HG03439 (cell line): ENCODE results near the gene PRRC1.

Experiments
- ATAC-seq: cut with Tn5 transposase; IDR thresholded peaks from one replicate; pipeline ENCODE4 v1.9.1; 2021; ENCODE audit warnings: mild to moderate bottlenecking, moderate library complexity; ENCODE audit not compliant: unreplicated experiment

Gene PRRC1

GRCh38 chr5:127574852-127575679 is 57.6 kb downstream of the PRRC1 start:
- ATAC-seq = no peak

GRCh38 chr5:127577458-127577857 is 60.0 kb downstream of the PRRC1 start:
- no peak for ATAC-seq

DNA sequence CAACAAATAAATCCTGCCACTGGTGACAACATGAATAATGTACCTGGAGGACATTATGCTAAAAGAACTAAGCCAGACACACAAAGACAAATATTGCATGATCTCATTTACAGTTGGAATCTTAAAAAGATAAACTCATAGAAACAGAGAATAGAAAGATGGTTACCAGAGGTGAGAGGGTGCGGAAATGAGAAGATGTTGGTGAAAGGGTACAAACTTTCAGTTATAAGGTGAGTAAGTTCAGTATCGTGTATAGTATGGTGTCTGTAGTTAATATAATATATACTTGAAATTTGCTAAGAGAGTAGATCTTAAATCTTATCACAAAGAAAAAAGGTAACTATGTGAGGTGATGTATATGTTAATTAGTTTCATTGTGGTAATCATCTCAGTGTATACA is 63.3 kb downstream of the PRRC1 start:
- ATAC-seq = no peak

- no peak for ATAC-seq
These were observed 64.0 kb downstream of the PRRC1 start for GRCh38 chr5:127581450-127581849.

DNA sequence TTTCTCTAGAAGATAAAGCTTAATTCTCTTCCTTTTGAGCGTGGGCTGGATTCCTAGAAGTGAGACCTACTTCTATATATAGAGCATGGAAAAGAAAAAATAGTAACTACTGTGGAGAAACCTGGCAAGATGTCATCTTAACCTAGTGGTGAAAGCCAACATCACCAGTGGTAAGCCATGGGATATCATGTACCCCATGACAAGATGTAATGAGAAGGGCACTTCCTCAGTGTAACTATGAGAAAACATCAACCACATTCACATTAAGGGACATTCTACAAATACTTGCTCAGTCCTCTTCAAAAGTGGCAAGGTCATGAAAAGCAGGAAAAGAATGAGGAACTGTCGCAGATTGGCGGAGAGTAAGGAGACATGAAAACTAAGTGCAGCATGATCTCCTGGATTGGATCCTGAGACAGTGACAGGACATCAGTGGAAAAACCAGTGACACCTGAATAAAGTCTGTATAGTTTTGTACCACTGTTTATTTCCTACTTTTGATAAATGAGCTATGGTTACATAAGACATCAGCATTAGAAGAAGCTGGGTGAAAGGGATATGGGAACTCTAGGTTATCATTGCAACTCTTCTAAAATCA is 65.4 kb downstream of the PRRC1 start:
- ATAC-seq = no peak

- ATAC-seq = no peak
These were observed 66.4 kb downstream of the PRRC1 start for GRCh38 chr5:127583866-127584265.

DNA sequence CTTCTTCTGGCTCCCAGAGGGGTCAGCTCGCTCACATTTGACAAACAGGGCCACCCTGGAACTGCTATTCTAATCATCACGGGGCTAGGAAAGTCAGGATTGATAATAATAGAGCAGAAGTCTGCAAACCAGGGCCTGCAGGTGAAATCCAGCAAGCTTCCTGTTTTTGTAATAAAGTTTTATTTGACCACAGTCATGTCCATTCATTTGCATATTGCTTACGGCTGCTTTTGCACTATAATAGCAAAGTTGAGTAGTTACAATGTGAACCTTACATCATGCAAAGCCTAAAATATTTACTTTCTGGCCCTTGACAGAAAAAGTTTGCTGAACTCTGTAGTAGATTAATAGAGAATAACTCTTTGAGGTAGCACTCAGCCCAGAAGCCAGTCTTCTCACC is 68.2 kb downstream of the PRRC1 start:
- ATAC-seq = no peak

GRCh38 chr5:127586066-127586770 is 68.8 kb downstream of the PRRC1 start:
- ATAC-seq = peak; percentile 68

- ATAC-seq = peak; percentile 46
These were observed 69.4 kb downstream of the PRRC1 start for GRCh38 chr5:127586811-127587210.

DNA sequence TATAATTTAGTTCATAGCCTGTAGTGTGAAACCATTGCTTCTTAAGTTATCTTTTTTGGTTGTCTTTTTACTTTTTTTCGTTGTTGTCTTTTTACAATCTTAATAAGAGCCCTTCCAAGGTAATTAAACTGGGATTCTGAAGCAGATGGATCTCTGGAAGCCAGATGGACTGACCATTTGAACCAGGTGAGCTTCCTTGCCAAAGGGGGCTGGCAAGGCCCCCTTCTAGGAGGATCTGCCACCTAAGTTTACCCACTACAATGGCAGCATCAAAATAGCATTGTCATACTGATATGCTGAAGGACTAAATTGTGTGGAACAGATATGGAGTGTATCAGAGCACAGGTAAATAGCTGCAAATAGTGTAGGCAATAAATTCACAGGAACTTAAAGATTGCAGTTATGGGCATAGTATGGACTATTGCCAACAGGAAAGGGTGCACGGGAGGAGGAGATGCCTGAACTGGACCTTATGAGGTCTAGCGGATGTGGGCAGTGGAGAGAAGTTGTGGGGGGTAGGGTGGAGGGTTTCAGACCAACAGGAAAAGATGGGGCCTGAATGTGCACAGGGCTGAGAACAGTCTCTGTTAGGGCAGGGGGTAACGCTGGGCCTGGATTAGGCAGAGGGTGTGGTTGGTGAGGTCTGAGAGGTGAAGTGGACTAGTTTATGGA is 69.9 kb downstream of the PRRC1 start:
- no peak for ATAC-seq

GRCh38 chr5:127588368-127588767 is 70.9 kb downstream of the PRRC1 start:
- no peak for ATAC-seq

GRCh38 chr5:127589309-127590030 is 72.0 kb downstream of the PRRC1 start:
- ATAC-seq = no peak

- peak; percentile 56 for ATAC-seq
These were observed 72.8 kb downstream of the PRRC1 start for GRCh38 chr5:127590156-127590722.

DNA sequence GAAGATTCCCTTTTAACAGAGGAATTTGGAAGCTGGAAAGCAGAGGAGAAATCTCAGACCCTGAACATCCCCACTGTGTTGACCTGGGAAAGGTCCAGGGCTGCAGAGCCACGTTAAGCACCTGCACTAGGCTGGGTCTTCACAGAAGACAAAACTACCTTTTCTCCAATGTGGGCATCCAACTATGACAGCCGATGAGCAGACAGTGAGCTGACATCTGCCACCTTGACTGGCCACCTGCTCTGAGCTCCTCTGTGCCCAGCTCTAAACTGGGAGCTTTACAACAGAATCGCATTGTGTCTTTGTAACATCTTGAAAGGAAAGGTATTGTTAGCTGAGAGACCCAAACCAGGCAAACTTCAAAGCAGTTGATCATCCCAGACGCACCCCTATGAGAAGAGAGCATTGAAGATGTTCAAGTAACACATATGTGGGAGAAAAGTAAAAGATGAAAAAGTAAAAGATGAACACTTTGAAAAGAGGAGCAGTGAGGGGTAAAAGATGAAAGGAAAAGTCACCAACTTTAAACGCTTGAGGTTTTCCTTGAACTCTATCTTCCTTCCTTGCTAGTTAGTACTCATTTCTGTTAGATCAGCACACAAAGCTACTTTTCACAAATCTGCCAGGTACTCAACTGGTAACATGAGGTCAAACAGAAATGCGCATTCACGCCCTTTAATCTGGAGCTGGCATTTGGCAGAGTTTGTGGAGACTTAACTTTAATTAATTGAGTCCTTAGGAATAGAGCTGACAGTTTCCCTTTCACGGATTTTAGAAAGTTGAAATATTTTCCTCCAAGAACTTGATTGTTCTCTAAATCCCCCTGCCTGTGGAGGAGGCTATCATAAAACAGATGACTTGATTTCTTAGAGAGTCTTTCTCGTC is 78.3 kb downstream of the PRRC1 start:
- no peak for ATAC-seq

DNA sequence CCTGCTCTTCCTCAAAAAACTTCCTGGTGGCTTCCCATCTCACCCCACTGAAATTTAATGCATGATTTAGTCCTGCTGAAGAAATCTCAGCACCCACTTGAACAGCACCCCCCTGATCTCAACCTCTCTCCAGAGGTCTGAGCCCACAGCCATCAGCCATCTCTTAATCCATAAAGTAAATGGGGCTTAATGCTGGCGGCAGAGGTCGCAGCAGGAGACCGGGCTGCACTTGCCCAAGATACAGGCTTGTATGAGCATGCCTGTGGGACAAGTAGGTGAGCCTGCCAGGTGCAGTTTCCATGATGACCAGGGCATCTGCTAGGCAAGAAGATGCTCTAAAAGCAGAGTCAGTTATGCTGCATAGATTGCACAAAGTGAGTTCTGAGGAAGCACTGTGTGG is 79.1 kb downstream of the PRRC1 start:
- no peak for ATAC-seq

DNA sequence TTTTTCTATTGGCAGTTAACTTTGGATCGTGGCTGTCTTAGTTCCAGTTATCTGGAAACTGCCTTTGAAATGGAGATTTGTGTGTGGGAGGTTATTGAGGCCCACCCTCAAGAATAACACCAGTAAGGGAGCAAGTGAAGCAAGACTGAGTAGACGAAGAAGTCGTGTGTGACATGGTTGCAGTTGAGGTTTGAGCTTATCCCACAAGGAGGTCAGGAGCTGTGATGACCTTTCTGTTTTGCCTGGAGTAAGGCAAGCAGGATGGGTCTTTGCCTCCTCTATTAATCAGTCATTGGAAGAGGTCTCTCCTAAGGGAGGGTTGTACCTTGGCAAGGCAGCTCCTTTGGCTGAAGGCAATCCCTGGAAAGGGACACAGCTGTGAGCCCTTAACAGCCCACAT is 81.9 kb downstream of the PRRC1 start:
- no peak for ATAC-seq

DNA sequence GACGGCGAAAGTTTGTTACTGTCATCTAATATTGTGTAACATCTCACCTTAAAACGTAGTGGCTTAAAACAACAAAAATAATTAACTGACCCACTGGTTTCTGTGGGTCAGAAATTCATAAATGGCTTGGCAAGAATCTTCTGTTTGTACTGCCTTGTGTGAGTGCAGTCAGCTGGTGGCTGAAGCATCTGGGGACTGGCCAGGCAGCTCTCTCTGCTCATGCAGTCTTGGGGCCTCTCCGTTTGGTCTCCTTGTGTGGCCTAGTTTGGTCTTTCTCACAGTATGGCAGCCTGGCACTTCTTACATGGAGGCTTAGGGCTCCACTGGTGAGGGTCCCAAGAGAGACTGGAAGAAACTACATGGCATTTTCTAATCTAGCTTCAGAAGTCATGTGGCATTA is 82.4 kb downstream of the PRRC1 start:
- no peak for ATAC-seq

DNA sequence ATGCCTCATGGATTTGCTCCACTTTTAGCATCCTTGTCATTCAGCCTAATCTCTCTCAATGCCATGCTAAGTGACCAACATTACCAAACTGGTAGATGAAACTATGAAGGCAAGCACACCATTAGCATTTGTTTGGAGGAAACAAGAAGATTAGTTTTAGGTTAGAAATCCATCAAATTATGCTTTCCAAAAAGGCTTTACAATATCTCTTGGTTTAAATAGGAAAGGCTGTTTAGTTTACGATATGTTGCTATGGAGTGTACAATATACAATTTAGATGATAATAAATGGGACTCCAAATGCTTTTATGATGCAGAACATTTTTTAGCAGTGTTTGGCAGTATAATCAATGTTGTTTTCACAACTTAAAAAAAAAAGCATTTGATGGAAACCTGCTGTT is 83.7 kb downstream of the PRRC1 start:
- ATAC-seq = no peak

- ATAC-seq = no peak
These were observed 84.2 kb downstream of the PRRC1 start for GRCh38 chr5:127601601-127602000.
